SKM-1 (cell line): ENCODE results near the gene MT4.
A peak's percentile ranks its signal among the peaks of the same experiment; 100 is the strongest.

Experiments
- DNase-seq: peaks from one replicate; lab custom pipeline; 2025; ENCODE audit not compliant: unreplicated experiment; lab: John Stamatoyannopoulos, UW

MT4 gene

DNA sequence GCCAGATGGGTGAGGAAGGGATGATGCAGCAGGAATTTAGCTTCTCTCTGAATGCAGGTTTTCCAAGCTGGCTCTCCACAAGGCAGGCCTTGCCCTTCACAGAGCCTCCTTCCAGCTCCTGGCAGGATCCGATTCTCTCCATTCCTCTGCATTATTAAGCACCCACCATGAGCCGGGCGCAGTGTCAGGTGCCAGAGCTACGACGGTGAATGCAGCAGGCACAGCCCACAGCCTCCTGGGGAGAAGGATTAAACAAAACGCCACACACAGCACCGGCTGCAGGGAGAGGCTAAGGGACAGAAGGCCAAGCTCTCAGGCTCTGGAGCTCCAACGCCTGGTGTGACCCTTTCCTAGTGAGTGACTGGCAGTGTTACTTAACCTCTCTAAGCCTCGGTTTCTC, 36.5 kb downstream of the MT4 start:
- DNase-seq = no peak

DNA sequence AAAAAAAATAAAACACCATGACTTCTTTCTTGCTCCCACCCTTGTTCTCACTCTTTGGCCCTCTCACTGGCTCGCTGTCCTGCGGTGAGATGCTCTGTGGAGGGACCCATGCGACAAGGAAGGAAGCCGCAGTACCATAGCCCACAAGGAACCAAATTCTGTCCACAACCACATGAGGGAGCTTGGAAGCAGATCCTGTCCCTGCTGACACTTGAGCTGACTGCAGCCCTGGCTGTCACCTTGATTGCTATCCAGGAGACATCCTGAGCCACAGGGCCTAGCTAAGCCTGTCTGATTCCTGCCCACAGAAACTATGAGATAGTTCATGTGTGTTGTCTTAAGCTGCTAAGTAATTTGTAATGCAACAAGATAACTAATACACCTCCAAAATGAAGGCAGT, 38.7 kb downstream of the MT4 start:
- no peak for DNase-seq

- no peak for DNase-seq
These were observed 40.1 kb downstream of the MT4 start for GRCh38 chr16:56604966-56605365.

- DNase-seq = no peak
These were observed 40.6 kb downstream of the MT4 start for GRCh38 chr16:56605475-56605874.

DNA sequence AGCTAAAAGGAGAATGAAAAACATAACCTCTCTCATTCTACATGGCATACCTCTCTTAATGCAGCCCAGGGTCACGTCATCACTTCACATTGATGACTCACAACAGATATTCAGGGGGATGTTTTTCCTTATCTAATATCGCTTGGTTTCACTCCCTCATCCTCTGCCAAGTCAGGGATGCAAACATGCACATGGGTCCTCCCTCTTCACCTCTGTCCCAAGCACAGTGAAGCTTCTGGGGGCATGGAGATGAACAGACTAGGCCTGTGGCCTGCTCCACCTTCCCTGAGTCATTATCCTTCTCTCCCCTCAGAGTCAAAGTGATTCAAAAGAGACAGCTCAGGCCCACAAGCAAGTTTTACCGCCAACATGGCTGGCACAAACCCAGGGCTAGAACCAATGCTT, 41.2 kb downstream of the MT4 start:
- DNase-seq = no peak

GRCh38 chr16:56606476-56607108, 41.7 kb downstream of the MT4 start:
- no peak for DNase-seq

DNA sequence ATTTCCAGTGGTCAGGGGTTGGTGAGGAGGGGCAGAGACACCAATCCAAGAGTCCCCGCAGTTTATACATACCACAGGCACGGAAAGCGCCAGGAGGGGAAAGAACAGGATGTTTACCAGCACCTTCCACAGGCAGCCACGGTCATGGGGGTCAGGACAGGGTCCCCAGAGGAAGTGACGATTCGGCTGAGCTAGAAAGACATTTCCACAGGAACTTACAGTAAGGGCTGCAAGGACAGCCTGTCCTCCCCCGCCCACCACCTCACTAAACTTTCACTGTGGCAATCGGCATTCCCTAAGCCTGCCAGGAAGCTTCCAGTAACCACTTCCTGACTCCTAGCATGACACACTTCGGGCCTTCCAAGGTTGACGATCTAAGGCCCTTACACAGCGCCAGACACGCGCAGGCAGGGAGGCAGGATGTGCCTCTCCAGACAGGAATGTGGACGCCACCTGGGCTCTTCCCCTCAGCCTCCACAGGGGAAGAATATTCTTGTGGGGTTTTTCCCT, 42.3 kb downstream of the MT4 start:
- DNase-seq = no peak

GRCh38 chr16:56607675-56608042, 42.8 kb downstream of the MT4 start:
- DNase-seq = no peak

DNA sequence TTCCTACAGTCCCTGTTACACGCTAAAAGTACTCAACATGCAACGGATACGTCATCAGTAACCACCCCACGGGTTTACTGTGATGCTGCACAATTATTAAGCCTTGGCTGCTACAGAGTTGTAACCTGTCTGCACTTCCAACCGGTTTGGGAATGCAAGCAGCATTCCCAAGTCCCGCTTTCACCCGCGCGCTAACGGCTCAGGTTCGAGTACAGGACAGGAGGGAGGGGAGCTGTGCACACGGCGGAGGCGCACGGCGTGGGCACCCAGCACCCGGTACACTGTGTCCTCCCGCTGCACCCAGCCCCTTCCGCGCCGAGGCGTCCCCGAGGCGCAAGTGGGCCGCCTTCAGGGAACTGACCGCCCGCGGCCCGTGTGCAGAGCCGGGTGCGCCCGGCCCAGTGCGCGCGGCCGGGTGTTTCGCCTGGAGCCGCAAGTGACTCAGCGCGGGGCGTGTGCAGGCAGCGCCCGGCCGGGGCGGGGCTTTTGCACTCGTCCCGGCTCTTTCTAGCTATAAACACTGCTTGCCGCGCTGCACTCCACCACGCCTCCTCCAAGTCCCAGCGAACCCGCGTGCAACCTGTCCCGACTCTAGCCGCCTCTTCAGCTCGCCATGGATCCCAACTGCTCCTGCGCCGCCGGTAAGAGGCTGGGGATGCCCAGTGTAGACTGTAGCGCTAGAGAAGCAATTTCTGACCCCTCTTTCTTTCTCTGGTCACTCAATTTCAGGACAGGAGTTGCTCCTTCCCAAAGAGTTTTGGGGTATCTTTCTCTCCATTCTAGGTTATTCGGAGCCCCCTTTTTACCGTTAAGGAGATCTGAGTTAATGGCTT, 43.4 kb downstream of the MT4 start, which contains the start of gene MT2A:
Gene MT2A (plus strand): TSS at position 542 of the 833 bp plus-strand sequence. CDS start 72 bp downstream, at position 614.
- DNase-seq = peak; percentile 95

DNA sequence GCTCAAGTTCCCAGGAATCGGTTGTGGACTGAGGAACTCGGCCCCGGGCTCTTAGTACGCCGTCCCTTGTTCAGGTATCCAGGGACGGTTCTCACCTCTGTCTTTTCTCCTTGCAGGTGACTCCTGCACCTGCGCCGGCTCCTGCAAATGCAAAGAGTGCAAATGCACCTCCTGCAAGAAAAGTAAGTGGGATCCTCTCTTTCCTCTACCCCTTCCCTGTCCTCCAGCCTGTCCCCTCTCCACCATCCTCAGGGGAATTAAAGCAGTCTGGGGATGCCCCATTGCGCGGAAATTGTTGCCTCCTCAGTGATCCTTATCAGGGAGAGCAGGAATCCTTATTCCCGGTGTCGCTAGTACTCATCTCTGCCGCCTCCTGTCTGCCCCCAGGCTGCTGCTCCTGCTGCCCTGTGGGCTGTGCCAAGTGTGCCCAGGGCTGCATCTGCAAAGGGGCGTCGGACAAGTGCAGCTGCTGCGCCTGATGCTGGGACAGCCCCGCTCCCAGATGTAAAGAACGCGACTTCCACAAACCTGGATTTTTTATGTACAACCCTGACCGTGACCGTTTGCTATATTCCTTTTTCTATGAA, 44.1 kb downstream of the MT4 start:
- no peak for DNase-seq

DNA sequence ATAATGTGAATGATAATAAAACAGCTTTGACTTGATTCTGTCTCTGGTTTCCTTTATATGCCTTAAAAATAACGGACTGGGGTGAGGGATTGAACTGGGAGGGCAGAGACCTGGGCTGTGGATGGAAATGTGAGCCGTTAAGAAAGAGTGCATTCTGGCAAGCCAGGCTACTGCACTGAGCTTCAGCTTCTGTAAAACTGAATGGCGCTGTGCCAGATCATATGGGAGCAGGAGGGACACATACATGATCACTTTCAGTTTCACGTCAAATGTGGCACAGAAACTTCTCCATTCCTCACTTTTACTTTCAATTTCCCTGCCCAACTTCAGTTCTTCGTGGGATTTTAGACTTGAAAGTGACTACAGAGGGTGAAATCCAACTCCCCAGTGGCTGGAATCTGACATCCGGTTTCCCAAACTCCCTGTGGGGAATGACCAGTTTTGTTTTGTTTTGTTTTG, 44.6 kb downstream of the MT4 start:
- peak; percentile 85 for DNase-seq

DNA sequence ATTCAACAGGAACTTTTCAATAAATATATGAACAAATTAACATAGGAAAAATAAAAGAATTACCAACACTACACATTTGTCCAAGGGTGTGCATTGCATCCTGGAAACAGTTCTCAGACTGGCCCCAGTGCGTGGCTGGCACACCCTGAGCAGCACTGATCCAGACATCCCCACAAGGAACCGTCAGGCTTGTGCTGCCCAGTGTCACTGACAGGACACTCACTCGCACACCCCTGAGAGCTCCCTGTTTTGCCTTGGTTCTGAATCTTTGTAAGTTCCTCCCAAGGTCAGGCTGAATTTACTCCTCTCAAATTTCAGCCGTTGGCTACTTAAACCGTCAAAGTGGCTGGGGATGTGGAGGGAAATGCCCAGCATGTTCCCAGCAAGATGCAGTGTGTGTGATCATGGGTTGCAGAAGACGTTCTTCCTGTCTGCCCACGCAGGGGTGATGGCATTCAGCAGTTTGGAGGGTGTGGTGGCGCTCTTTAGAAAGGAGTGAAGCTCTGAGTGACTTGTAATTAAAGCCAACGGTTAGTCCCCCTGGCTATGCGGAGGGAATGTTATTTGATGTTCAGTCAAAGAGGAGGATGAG, 45.2 kb downstream of the MT4 start:
- no peak for DNase-seq

DNA sequence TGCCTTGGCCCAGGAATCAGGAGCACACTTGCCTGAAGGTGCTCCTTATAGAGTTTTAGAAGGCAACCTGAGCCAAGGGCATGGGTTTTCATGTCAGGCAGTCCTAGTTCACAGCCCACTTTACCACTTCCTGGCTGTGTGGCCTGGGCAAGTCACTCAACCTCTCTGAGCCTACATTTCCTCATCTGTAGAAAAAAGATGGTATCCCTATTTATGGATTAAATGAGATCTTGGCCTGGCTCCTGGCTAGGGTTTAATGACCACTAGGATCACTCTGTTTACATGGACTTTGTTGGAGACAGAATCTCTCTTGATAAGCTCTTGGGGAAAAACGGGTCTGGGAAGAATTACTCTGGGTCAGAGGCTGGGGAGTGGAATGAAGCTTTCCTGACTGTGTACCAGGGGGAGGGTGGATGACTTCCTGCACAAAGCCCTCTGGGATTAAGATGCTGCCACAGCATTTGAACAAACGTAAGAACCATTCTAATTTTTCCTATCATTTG, 45.8 kb downstream of the MT4 start:
- no peak for DNase-seq

GRCh38 chr16:56611281-56611833, 46.5 kb downstream of the MT4 start:
- DNase-seq = no peak

GRCh38 chr16:56613706-56614105, 48.8 kb downstream of the MT4 start:
- DNase-seq = no peak

- no peak for DNase-seq
These were observed 49.7 kb downstream of the MT4 start for GRCh38 chr16:56614549-56614991.

GRCh38 chr16:56615353-56615752, 50.5 kb downstream of the MT4 start:
- no peak for DNase-seq

- no peak for DNase-seq
These were observed 51.8 kb downstream of the MT4 start for GRCh38 chr16:56616608-56617211.

DNA sequence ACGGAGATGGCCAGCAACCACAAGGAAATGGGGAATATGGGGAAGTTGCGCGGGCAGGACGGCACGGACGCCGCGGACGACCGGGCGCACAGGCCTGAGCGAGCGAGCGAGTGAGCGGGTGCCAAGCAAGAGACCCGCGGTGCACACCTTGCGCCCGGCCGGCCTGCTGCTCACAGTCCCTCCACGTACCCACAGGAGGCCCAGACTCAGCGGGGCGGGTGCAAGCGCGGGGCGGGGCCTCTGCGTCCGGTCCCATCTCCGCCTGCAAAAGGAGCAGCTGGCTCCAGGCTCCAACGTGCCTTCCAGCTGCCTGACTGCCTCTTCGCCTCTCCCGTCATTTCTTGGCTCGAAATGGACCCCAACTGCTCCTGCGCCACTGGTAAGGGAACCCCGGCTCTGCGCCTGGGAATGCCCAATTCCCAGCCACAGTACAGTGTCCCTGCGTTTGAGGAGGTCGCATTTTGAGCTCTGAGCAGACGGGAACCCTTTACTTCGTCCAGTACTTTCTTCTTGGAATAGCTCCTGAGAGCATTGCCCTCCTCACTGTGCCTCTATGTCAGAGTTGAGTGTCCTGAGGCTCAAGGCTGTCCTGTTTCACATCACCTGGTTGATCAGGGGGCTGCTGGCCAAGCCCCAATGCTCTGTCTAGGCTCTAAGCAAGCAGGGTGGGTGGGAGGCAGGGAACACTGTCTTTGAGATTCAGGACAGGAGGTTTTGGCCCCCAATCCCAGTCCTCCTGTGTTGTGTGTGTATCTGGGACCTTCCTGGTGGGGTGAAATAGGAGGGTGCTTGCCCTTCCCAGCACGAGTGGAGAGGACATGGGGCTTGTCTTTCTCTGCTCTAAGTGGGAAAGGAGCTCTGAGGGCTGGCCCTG, 52.6 kb downstream of the MT4 start:
- DNase-seq = no peak

DNA sequence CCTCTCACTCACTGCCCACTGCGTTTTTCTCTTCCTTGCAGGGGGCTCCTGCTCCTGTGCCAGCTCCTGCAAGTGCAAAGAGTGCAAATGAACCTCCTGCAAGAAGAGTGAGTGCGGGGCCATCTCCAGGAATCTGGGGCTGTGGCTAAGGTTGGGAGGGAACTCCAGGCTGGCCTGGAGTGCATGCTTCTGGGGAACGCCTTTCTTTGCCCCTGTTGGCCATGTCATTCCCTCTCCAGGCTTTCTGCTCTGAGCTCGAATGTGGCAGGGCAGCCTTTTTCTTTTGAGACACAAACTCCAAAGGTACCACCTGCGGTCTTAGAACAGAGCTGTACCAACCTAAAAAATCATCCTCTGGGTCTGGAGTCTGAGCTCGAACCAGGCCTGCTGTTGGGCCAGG, 53.3 kb downstream of the MT4 start:
- no peak for DNase-seq
